Kidney tubule cell (primary cell): ENCODE measurements around the gene ARAF.
"Not testable (repeated sequence)": the region's sequence is repeated elsewhere in the genome, so short reads cannot be mapped to it uniquely, and the experiment has no call there.

Source experiments
- DNase-seq: peaks from one replicate; pipeline ENCODE4 v3.0.0-alpha.2; 2018; ENCODE audit warnings: low spot score

Gene ARAF

GRCh38 chrX:47560934-47561658 lies at the start of gene ARAF:
Gene ARAF (plus strand): TSS chrX:47561205. CDS start chrX:47562968, 1,763 bp downstream.
- DNase-seq: peak; percentile 98

GRCh38 chrX:47512383-47512782 lies 48.6 kb upstream of the ARAF start:
- DNase-seq: not testable (repeated sequence)

- not testable (repeated sequence) for DNase-seq
Measured at GRCh38 chrX:47513034-47513965, 47.7 kb upstream of the ARAF start.

GRCh38 chrX:47514533-47515235 lies 46.3 kb upstream of the ARAF start:
- DNase-seq: peak; percentile 32

GRCh38 chrX:47515941-47516665 lies 44.9 kb upstream of the ARAF start:
- DNase-seq: peak; percentile 77

- DNase-seq: peak; percentile 11
Measured at GRCh38 chrX:47518144-47518543, 42.9 kb upstream of the ARAF start.

- DNase-seq: peak; percentile 72
Measured at GRCh38 chrX:47523297-47523696, 37.7 kb upstream of the ARAF start.

- DNase-seq: no peak
Measured at GRCh38 chrX:47523713-47524166, 37.3 kb upstream of the ARAF start.

- no peak for DNase-seq
Measured at GRCh38 chrX:47529548-47529947, 31.5 kb upstream of the ARAF start.

GRCh38 chrX:47530049-47530448 lies 31.0 kb upstream of the ARAF start:
- DNase-seq: no peak

GRCh38 chrX:47539860-47540259 lies 21.1 kb upstream of the ARAF start:
- no peak for DNase-seq

GRCh38 chrX:47540754-47541538 lies 20.1 kb upstream of the ARAF start:
- peak; percentile 88 for DNase-seq

- DNase-seq: no peak
Measured at GRCh38 chrX:47543496-47543895, 17.5 kb upstream of the ARAF start.

GRCh38 chrX:47556045-47556623 lies 4.9 kb upstream of the ARAF start:
- DNase-seq: peak; percentile 91

- no peak for DNase-seq
Measured at GRCh38 chrX:47558436-47558835, 2.6 kb upstream of the ARAF start.

GRCh38 chrX:47560179-47560933 lies 649 bp upstream of the ARAF start:
- no peak for DNase-seq

- DNase-seq: no peak
Measured at GRCh38 chrX:47561659-47562151, 700 bp downstream of the ARAF start.

GRCh38 chrX:47562615-47563243 lies 1.7 kb downstream of the ARAF start:
- peak; percentile 26 for DNase-seq

- no peak for DNase-seq
Measured at GRCh38 chrX:47563801-47564315, 2.9 kb downstream of the ARAF start.
